Activated CD8-positive, alpha-beta memory T cell treated with anti-CD3 and anti-CD28 coated beads, Interleukin-2, amount 10 ng/mL, durations not matched to agents 7 days and 5 days (primary cell): ENCODE data around the gene GRIN1. TPM values are rescaled to one million over a fixed set of nuclear protein-coding genes. Genes with fewer than 3 reads are reported as not detected.

ENCODE experiments used
- ATAC-seq: fragments of 150-1000 bp; cut with Tn5 transposase; one replicate; pipeline ENCODE4 v1.10.0; 2021; ENCODE audit warnings: moderate library complexity
- CTCF ChIA-PET: fragments of 350-600 bp; sonication (Branson Sonifier 250); formaldehyde crosslinking; loops from one replicate; lab custom pipeline; 2021; ENCODE audit warnings: antibody characterized with exemption; lab: Charles Lee
- DNase-seq: peaks from one replicate; pipeline ENCODE4 v3.0.0-alpha.2; 2020
- H3K27ac Mint-ChIP-seq: one replicate; pipeline ENCODE4 v1.8.0; 2021; ENCODE audit warnings: mild to moderate bottlenecking, mixed read lengths
- H3K27me3 Mint-ChIP-seq: one replicate; pipeline ENCODE4 v1.8.0; 2021; ENCODE audit warnings: mixed read lengths
- H3K36me3 Mint-ChIP-seq: one replicate; pipeline ENCODE4 v1.8.0; 2021; ENCODE audit warnings: mild to moderate bottlenecking, mixed read lengths
- H3K4me1 Mint-ChIP-seq: one replicate; pipeline ENCODE4 v1.8.0; 2021; ENCODE audit warnings: mixed read lengths
- H3K4me3 Mint-ChIP-seq: one replicate; pipeline ENCODE4 v1.8.0; 2021; ENCODE audit warnings: mild to moderate bottlenecking, moderate library complexity, mixed read lengths
- H3K9me3 Mint-ChIP-seq: one replicate; pipeline ENCODE4 v1.8.0; 2022; ENCODE audit warnings: low read depth, mixed read lengths
- total RNA-seq, 2 experiments: library from RNA; stranded (reverse); gene quantifications; one replicate each; pipeline ENCODE4 v1.2.3, GENCODE V29; 2021

GRIN1 gene
- not detected for total RNA-seq

DNA sequence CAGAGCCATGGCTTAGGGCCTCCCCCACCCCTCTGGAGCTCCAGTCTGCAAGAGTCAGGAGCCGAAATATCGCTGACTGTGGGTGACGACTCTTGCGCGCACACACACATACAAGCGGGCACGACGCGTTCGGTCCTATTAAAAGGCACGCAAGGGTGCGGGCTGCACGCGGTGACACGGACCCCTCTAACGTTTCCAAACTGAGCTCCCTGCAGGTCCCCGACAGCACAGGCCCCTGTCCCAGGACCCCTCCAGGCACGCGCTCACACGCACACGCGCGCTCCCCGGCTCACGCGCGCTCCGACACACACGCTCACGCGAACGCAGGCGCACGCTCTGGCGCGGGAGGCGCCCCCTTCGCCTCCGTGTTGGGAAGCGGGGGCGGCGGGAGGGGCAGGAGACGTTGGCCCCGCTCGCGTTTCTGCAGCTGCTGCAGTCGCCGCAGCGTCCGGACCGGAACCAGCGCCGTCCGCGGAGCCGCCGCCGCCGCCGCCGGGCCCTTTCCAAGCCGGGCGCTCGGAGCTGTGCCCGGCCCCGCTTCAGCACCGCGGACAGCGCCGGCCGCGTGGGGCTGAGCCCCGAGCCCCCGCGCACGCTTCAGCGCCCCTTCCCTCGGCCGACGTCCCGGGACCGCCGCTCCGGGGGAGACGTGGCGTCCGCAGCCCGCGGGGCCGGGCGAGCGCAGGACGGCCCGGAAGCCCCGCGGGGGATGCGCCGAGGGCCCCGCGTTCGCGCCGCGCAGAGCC, at the start of gene GRIN1:
GRIN1 (plus strand) TSS at position 433 of the 746 bp plus-strand sequence. CDS start 333 bp downstream, outside the sequence.
- Mint-ChIP-seq H3K9me3 (no peaks in the 10 kb centered on the region), H3K27ac (no peak within 1 kb of the TSS), H3K27me3 (peaks cover 63% of the 10 kb centered on the region), H3K4me3 (no peak within 1 kb of the TSS), H3K4me1 (peaks cover 4% of the 10 kb centered on the region), H3K36me3 (no peaks in the 10 kb centered on the region)
- ATAC-seq (peak; percentile 73), DNase-seq (no peak)
- CTCF ChIA-PET = interaction anchor here (0.5 to 2.3 kb wide), 4 partner anchors 10 to 98 kb away, joined by 3 to 8 read pairs (median 4); partner anchors contain the start of gene RNF224

DNA sequence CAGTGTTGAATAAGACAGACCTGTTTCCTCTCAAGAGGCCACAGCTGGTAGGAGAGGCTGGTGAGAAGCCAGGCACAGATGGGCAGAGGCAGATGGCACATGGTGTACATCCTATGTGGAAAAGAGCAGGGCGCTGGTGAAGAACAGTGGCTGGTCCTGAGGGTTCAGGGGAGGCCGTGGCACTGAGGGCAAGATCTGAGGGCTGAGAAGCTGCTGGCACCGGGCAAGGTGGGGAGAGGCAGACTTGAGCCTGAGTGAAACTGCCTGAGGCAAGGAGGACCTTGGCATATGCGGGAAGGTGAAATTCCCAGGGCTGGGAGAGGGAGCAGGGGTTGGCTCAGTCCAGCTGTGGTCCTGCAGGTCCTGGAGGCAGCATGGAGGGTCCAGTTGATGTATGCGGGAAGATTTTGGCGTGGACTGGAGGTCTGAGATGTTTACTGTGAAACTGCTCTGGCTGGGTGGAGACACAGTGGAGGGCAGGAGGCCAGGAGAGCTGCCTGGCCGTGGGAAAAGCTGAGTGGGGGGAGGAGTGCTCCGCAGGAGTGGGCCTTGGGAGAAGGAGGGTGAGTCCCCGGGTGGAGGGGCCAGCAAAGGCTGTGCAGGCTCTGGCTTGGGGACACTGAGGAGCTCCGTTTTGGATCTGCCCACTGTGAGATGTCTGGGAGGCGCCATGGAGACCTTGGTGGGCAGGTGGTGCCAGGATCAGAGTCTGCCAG, 49.6 kb upstream of the GRIN1 start:
- Mint-ChIP-seq H3K27ac (no peak overlapping the region), H3K4me1 (peaks cover 47% of the 10 kb centered on the region), H3K9me3 (no peaks in the 10 kb centered on the region), H3K4me3 (no peak overlapping the region), H3K36me3 (peaks cover 16% of the 10 kb centered on the region), H3K27me3 (no peaks in the 10 kb centered on the region)
- DNase-seq (no peak), ATAC-seq (no peak)
- CTCF ChIA-PET = interaction anchor here (0.8 to 10.6 kb wide), 5 partner anchors 21 to 151 kb away, joined by 3 to 138 read pairs (median 3); partner anchors contain the start of genes DPP7, SAPCD2 and TUBB4B

DNA sequence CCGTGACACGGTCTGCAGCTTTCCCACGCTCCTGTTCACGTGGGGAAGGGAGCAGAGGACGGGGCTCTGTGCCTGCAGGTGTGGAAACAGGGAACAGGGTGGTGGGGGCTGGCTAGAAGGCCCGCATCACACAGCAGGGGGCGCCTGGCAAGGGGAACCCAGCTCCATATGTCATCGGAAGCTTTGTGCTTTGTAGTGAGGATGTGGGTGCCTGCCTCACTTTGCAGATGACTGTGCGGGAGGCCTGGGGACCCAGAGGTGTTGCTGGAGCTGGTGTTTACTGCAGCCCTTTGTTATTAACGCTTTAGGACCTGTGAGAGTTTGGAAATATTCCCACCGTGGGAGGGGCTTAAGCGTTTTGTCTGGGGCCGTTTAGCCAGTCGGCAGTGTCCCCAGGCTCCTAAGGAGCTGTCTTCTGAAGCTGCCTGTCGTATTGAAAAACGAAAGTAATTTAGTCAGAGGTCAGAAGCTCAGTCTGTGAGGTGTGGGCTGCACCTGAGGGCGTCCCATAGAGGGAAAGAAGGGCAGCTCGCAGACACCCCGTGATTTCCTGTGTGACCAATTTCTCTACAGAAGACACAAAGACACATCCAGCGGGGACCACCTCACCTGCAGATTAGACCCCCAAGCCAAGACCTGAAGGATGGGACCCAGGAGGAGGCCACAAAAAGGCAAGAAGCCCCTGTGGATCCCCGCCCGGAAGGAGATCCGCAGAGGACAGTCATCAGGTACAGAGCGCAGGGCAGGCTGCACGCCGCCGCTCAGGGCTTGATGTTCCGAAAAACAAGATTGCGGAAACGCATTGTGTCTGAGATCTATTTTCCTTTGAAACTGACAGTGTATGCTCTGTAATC, 43.1 kb upstream of the GRIN1 start:
- Mint-ChIP-seq H3K4me3 (peak overlapping the region; percentile 85), H3K4me1 (peaks cover 30% of the 10 kb centered on the region), H3K36me3 (peaks cover 32% of the 10 kb centered on the region), H3K9me3 (no peaks in the 10 kb centered on the region), H3K27ac (peak overlapping the region; percentile 97), H3K27me3 (no peaks in the 10 kb centered on the region)
- ATAC-seq (peak; percentile 98), DNase-seq (peak; percentile 95)
- CTCF ChIA-PET = interaction anchor here (0.6 to 3.8 kb wide), 29 partner anchors 8 to 349 kb away, joined by 3 to 45 read pairs (median 6); partner anchors contain the start of genes AJM1, CYSRT1, DPP7 and MAN1B1

DNA sequence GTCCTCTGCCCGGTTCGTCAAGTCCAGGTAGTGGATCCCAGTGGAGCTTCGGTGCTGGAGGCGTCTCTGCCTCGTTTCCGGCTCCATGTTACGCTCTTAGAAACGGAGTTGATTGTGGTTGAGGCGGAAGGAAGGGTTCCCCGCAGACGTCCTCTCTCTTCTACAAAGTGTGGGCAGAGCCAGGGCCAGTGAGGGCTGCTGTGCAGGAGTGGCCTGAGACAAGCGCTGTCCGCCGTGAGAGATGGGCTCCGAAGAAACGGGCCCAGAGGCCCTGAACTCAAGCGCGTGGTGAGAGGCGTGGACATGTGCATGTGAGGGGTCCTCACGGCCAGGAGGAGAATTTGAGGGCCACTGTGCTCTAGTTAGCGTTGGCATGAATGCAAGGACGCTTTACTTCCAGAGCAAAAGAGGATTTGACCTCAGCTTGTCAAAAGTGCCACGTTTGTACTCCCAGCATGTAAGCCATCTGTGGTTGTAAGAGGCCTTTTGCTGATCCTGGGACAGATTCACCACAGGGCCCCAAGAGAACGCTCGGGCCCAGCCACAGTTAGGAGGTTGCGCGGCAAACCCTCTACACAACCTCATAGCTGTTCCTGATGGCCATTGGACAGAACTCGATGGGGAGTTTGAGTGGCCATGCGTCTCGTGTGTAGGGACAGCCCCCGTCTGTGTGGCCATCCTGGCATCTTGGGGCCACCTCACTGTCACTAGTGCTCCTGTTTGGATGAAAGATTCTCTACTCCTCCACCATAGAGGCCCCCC, 42.0 kb upstream of the GRIN1 start:
- ATAC-seq = no peak
- no peaks in the 10 kb centered on the region for H3K9me3 Mint-ChIP-seq
- peaks cover 30% of the 10 kb centered on the region for H3K4me1 Mint-ChIP-seq
- peaks cover 29% of the 10 kb centered on the region for H3K36me3 Mint-ChIP-seq
- DNase-seq = no peak
- H3K27me3 Mint-ChIP-seq = no peaks in the 10 kb centered on the region
- CTCF ChIA-PET = interaction anchor here (1.0 to 3.8 kb wide), 12 partner anchors 10 to 348 kb away, joined by 3 to 45 read pairs (median 9); partner anchors contain the start of genes CYSRT1, DPP7, MAN1B1 and RNF208
- H3K27ac Mint-ChIP-seq = peak overlapping the region; percentile 97
- H3K4me3 Mint-ChIP-seq = peak overlapping the region; percentile 85

DNA sequence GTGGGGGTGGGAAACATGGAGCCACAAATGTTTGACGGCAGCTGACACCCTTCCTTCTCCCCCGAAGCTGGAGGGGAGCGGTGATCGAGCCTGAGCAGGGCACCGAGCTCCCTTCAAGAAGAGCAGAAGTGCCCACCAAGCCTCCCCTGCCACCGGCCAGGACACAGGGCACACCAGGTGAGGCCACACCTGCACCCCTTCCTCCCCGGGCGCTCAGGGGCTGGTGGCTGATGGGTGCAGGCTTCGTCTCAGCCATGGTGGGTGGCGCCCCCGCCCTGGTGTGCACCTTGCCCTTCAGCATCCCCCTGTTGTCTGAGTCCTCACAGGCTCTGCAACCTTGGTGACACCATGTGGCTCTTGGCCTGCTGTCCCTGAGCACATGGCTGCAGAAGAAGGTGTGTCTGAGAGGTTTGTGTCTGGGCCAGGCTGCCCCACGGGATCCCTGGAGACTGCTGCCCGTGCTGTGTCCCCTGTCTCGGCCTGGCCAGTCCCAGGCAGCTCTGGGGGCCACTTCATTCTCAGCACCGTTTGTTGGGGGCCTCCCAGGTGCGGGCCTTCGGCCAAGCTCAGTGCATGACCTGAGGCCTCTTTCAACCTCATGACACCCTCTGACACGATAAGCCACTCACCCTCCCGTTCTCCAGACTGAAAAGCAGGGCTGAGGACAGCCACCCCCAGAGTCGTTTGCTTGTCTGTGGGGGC, 41.0 kb upstream of the GRIN1 start:
- Mint-ChIP-seq H3K27ac (no peak overlapping the region), H3K9me3 (no peaks in the 10 kb centered on the region), H3K36me3 (peaks cover 21% of the 10 kb centered on the region), H3K4me3 (no peak overlapping the region), H3K4me1 (peaks cover 25% of the 10 kb centered on the region), H3K27me3 (no peaks in the 10 kb centered on the region)
- DNase-seq (no peak), ATAC-seq (no peak)
- CTCF ChIA-PET = interaction anchor here (3.2 to 3.8 kb wide), 2 partner anchors 16 to 29 kb away, joined by 23 to 45 read pairs; partner anchors contain the start of genes DPP7 and SAPCD2

DNA sequence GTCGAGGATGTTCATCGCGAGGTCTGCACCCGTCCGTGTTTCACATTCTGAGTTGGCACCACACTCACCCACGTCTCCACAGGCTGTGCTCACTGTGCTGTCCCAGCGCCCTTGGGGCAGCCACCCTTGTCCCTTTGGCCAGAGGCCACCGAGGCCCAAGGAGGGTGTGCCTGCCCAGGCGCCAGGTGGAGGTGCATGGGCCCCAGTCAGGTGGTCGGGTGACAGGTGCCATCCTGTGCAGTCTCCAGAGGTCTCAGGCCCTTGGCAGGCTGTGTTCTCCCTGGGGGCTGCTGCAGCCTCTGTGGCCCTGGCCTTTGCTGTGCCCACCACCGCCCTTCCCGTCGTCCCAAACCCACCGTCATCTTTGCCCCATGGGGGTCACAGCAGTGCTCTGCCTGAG, 39.7 kb upstream of the GRIN1 start:
- DNase-seq (no peak), ATAC-seq (no peak)
- Mint-ChIP-seq H3K4me3 (no peak overlapping the region), H3K36me3 (peaks cover 20% of the 10 kb centered on the region), H3K27me3 (no peaks in the 10 kb centered on the region), H3K4me1 (peaks cover 19% of the 10 kb centered on the region), H3K27ac (no peak overlapping the region), H3K9me3 (peaks cover 5% of the 10 kb centered on the region)
- CTCF ChIA-PET = no interaction called here

DNA sequence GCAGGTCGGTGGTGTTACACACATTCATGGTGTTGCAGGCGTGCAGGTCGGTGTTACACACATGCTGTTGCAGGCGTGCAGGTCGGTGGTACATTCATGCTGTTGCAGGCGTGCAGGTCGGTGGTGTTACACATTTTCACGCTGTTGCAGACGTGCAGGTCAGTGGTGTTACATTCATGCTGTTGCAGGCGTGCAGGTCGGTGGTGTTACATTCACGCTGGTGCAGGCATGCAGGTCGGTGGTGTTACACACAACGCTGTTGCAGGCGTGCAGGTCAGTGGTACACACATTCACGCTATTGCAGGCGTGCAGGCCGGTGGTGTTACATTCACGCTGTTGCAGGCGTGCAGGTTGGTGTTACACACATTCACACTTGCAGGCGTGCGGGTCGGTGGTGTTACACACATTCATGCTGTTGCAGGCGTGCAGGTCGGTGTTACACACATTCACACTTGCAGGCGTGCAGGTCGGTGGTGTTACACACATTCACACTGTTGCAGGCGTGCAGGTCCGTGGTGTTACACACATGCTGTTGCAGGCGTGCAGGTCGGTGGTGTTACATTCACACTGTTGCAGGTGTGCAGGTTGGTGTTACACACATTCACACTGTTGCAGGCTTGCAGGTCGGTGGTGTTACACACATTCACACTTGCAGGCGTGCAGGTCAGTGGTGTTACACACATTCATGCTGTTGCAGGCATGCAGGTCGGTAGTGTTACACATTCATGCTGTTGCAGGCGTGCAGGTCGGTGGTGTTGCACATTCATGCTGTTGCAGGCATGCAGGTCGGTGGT, 35.6 kb upstream of the GRIN1 start:
- H3K27me3 Mint-ChIP-seq = no peaks in the 10 kb centered on the region
- H3K4me1 Mint-ChIP-seq = no peaks in the 10 kb centered on the region
- DNase-seq (no peak), ATAC-seq (no peak)
- no peak overlapping the region for H3K4me3 Mint-ChIP-seq
- peaks cover 14% of the 10 kb centered on the region for H3K36me3 Mint-ChIP-seq
- CTCF ChIA-PET = interaction anchor here (1.7 kb wide), 1 partner anchor 7 kb away, joined by 5 read pairs; no protein-coding TSS in a partner anchor
- H3K9me3 Mint-ChIP-seq = peaks cover 5% of the 10 kb centered on the region
- no peak overlapping the region for H3K27ac Mint-ChIP-seq

DNA sequence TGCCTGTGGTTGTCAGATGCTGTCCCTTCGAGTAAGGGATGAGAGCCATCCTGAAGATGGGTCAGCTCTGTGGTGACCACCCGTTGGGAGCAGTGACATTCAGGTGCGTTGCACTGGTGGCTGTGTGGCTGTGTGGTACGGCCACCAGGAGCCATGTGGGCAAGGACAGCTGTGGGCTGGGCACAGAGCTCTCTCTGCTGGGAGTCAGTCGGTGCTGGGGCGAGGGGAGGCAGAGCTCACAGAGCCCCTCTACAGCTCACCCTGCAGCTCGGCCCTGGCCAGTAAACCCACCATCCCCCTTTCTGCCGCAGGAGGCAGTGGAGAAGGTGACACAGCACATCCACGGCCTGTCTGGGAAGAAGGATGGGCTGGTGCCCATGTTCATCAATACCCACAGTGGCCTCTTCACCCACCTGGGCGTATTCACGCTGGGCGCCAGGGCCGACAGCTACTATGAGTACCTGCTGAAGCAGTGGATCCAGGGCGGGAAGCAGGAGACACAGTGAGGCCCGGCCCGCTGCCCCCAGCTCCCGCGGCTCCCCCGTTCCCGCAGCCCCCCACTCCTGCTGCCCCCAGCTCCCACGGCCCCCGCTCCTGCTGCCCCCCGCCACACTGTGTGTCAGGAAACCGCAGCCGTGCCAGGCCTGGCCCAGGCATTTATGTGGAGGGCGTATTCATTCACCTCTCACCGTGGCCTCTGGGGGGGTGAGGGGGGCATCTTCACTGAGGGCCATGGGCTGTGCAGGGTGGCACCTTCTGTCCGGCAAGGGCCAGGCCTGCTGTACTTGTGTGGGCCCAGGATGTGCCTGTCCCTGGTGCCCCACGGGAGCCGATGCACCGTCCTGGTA, 32.9 kb upstream of the GRIN1 start:
- Mint-ChIP-seq H3K9me3 (peaks cover 5% of the 10 kb centered on the region), H3K36me3 (peaks cover 12% of the 10 kb centered on the region), H3K4me3 (no peak overlapping the region), H3K27me3 (no peaks in the 10 kb centered on the region), H3K27ac (no peak overlapping the region), H3K4me1 (no peaks in the 10 kb centered on the region)
- ATAC-seq = no peak
- DNase-seq = no peak
- CTCF ChIA-PET = interaction anchor here (0.9 to 2.4 kb wide), 5 partner anchors 10 to 163 kb away, joined by 3 to 9 read pairs (median 4); partner anchors contain the start of gene TUBB4B

DNA sequence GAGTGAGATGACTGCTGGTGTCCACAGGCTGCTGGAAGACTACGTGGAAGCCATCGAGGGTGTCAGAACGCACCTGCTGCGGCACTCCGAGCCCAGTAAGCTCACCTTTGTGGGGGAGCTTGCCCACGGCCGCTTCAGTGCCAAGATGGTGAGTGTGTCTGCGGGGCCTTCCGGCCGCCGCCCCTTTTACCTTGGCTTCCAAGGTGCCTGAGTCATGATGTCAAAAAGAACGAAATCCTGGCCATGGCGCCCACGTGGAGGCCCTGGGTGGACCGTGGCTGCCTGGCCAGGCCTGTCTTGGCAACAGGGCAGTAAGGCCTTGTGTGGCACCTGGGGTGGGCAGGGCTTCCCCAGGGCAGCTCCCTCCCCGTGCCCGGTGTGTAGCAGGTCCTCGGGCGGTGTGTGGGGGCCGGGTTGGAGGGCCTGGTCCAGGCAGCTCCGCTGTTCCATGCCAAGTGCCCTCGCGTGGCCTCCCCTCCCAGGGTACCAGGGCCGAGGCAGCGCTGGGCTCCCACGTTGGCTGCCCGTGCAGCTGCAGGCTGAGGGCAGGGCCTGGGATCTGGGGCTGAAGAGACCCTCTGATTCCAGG, 32.2 kb upstream of the GRIN1 start:
- ATAC-seq = no peak
- H3K27ac Mint-ChIP-seq = no peak overlapping the region
- H3K36me3 Mint-ChIP-seq = peaks cover 12% of the 10 kb centered on the region
- H3K9me3 Mint-ChIP-seq = peaks cover 5% of the 10 kb centered on the region
- H3K27me3 Mint-ChIP-seq = no peaks in the 10 kb centered on the region
- no peak for DNase-seq
- H3K4me3 Mint-ChIP-seq = no peak overlapping the region
- H3K4me1 Mint-ChIP-seq = no peaks in the 10 kb centered on the region
- CTCF ChIA-PET = interaction anchor here (1.1 to 2.4 kb wide), 5 partner anchors 11 to 128 kb away, joined by 3 to 9 read pairs (median 5); partner anchors contain the start of gene SAPCD2

DNA sequence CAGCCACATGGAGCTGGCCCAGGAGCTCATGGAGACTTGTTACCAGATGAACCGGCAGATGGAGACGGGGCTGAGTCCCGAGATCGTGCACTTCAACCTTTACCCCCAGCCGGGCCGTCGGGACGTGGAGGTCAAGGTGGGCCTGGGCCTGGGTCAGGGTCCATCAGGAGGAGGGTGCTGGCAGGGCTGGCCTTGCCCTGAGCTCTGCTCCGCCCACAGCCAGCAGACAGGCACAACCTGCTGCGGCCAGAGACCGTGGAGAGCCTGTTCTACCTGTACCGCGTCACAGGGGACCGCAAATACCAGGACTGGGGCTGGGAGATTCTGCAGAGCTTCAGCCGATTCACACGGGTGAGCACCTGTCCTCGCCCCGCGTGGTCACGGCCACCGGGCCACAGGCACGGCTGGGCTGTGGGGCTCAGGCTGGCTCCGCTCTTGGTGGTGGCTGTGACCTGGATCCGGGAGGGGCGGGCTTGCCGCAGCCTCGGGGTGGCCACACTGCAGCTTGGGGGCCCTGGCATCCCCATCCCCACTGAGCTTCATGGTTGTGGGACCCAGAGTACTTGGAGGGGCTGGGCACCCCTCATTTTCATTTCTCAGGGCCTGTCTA, 31.5 kb upstream of the GRIN1 start:
- ATAC-seq (no peak), DNase-seq (no peak)
- Mint-ChIP-seq H3K4me3 (no peak overlapping the region), H3K36me3 (peaks cover 12% of the 10 kb centered on the region), H3K4me1 (no peaks in the 10 kb centered on the region), H3K9me3 (peaks cover 5% of the 10 kb centered on the region), H3K27ac (no peak overlapping the region), H3K27me3 (no peaks in the 10 kb centered on the region)
- CTCF ChIA-PET = interaction anchor here (1.1 to 2.4 kb wide), 5 partner anchors 11 to 128 kb away, joined by 3 to 9 read pairs (median 5); partner anchors contain the start of gene SAPCD2
